Gastroesophageal sphincter (tissue), 3 donors: ENCODE results near the gene COL19A1.

Experiments
- CTCF ChIP-seq, 4 experiments: fragments of 200-600 bp in 2 of 4; fragments of 450-650 bp in 2 of 4; sonication (generic) in 1 of 4; IDR thresholded peaks; one replicate each; pipeline ENCODE4 v1.5.1; 2017 to 2019; ENCODE audit warnings: antibody characterized with exemption in 4 of 4, mild to moderate bottlenecking in 2 of 4, moderate library complexity in 2 of 4
- POLR2A ChIP-seq, 2 donors: fragments of 450-650 bp; IDR thresholded peaks; one replicate each; pipeline ENCODE4 v1.6.1; 2017; ENCODE audit warnings: antibody characterized with exemption in 2 of 2, mild to moderate bottlenecking in 2 of 2, moderate library complexity in 1 of 2
- POLR2AphosphoS5 ChIP-seq: sonication (generic); formaldehyde crosslinking; IDR thresholded peaks from one replicate; pipeline ENCODE4 v1.6.1; 2017; ENCODE audit warnings: antibody characterized with exemption

GRCh38 chr6:70103798-70104197 lies 237.4 kb downstream of the COL19A1 start:
- TF ChIP-seq CTCF (IDR thresholded peaks at IDR 0.05): peak in 1 of 4 experiments; percentile 18
- no peak for TF ChIP-seq POLR2A (IDR thresholded peaks at IDR 0.05)
- no peak for TF ChIP-seq POLR2AphosphoS5
